Head of caudate nucleus (tissue), 42 donors: ENCODE data around the gene HSF2.

ENCODE experiments used
- DNase-seq, 42 donors: peaks; one replicate each; pipeline versions ENCODE4 v3.0.0 to v3.0.0-alpha.2; 2020 to 2021; ENCODE audit warnings: mixed read lengths in 7 of 42
- intact Hi-C: fragments of 100-400 bp; cut with DNase I; formaldehyde crosslinking; loops from one replicate; pipeline ENCODE4 v1.15.0; 2022

HSF2 gene

DNA sequence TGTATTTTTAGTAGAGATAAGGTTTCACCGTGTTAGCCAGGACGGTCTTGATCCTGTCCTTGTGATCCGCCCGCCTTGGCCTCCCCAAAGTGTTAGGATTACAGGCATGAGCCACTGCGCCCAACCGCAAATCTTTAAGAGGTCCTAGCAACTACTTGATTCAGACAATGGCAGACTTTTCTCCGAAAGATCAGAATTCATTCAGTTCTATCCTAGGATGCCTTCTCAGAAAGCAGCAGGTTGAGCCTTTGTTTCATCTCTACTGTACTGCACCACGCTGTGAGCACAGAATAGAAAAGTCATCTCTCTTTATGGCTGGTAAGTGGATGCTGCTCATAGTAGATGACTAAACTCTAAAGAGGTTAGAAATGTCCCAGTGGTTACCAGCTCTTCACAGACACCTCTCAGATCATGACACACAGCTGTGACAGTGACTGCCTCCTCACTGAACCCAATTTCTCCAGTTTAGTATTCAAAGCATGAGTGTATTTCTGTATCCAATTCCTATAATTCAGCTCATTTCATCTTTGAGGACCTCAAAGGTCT is 6.0 kb upstream of the HSF2 start:
- DNase-seq: no peak
- intact Hi-C loops: no loop called here

DNA sequence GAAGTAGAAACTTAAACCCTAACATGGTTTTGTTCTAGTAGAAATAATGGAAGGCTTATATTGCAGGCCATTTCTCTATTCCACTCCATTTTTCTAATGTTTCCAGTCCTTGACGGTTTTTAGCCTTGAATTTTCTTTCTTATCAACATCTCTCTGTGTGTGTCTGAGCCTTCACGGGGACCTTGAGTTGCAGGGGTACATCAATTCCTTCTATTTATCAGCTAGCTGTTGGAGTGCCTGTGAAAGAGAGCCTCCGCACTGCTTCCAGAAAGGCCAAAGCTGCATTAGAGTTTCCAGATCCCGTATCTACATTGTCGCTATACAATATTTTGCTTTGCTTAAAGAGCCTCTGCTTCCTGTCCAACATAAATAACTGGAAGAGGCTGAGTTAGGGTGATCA is 5.4 kb upstream of the HSF2 start:
- intact Hi-C loops: no loop called here
- no peak for DNase-seq

DNA sequence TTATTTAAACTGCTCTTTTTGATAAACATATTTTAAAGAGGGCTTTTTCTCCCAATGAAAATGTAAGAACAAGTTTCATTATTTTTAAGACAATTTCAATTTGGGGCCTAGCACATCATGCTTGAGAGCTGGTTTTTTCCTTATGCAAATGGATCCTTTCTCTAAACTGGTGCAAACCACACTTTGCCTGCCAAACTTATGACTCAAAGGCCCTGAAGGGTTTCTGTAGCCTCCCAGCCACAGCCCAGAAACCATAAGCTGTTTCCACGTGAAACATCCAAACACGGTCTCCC is 451 bp upstream of the HSF2 start:
- DNase-seq: no peak
- intact Hi-C loops: loop anchor here (5.0 kb wide), 1 partner anchor 73 kb away; the partner anchor contains the start of gene SERINC1

DNA sequence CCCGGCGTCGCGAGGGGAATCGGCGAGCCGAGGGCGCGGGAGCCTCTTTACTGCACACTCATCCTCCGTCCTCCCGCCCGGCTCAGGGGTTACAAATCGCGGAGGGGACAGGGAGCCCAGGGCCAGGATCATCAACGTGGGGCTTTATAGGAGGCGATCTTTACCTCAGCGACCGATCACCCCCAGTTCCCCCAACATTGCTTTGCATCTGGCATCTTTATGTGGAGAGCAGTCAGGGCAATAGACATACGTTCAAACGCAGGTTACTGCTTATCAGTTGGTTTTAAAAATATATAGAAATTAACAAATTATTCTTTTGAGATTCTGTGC is 634 bp downstream of the HSF2 start:
- intact Hi-C loops: no loop called here
- peak in 11 of 42 donors; percentile 15 to 70 (median 35) for DNase-seq

DNA sequence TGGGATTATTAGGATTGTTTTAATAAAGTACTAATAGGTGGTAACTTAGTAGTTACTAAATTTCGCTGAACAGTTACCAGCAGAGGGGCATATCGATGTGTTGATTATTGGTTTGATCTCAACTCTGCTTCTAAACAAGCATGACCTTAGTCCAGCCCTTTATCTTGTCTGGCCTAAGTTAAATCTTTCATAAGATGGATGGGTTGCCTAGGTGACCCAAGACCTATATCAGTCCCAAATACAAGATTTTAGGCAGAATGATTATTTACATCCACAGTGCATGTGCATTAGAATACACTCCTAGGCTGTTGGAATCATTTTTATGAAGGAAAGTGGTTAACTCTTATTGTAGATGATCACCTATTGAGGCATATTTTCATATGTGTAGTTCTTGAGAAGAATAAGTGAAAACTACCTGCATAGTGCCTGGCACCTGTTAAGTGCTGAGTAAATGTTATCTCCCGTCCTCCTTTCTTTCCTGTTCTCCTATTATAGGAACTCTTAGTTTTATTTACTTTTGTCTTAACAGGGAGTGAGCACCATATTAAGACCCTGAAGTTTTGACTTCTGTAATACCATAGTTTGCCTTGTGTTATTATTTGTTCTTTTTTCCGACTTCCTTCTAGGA is 1.1 kb downstream of the HSF2 start:
- no peak for DNase-seq
- intact Hi-C loops: no loop called here

DNA sequence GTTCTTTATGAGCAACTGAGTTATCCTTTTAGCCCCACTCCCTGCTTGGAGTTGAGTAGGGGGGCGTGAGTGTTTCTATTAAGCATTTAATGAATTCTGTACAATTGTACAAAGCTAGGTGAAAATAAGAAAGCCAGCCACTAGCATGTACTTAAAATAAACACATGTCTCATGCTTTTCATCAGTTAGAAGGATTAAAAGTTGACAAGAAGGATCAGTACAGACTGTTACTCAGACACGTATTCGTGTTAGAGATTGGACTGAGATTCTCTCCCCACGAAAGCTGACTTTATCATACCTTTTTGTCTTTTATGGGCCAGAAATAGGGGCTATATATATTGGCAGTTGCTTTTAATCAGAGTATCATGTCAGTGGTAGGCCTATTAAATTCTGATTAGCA is 1.7 kb downstream of the HSF2 start:
- no peak for DNase-seq
- intact Hi-C loops: no loop called here

DNA sequence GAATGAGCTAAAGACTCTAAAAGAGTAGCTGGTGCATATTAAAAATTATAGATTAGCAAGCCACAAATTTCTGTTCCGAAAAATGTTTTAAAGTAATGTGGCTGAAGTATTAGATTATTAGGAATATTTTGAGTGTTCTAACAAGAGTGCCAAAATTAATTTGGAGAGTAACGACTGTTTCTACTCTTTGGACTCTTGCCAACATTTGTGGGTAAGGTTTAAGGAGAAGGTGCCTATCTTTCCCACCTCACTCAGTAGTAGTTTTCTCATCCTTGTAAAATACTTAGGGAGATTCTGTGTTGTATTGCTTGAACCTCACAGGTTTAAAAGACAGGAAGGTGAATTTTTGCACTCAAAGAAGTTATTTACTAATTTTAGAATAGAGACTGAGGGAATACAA is 5.0 kb downstream of the HSF2 start:
- intact Hi-C loops: no loop called here
- DNase-seq: no peak

DNA sequence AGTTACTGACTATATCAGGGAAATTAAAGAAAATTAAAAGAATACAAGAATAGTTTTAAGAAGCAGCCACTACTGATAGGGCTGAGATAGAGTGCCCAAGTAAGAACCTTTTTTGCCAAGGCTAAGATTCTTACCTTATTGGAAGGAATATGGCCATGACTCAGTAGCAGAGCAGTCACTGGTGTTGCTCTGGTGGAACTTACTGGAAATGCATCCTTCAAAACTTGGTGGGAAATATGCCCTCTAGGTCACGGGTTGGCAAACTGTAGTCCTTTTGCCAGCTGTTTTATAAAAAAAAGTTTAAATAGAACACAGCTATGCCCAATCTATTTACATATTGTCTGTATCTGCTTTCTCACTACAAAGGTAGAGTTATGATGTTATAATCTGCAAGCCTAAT is 6.0 kb downstream of the HSF2 start:
- intact Hi-C loops: no loop called here
- DNase-seq: no peak

DNA sequence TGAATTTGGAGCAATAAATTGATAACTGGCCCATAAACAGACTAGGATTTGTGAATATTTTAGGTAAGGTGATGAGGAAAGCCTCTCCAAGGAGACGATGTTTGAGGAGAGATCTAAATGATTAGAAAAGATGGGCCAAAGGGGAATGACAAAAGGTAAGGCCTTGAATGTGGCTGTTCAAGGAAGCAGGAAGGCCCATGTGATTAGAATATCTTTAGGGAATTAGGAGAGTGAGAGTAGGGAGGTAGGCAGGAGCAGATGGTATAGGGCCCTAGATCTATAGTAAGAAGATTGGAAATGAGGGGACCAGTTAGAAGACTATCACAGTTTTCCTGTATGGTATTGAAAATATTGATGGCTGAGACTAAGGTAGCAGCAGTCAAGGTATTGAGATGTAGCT is 6.7 kb downstream of the HSF2 start:
- no peak for DNase-seq
- intact Hi-C loops: no loop called here

DNA sequence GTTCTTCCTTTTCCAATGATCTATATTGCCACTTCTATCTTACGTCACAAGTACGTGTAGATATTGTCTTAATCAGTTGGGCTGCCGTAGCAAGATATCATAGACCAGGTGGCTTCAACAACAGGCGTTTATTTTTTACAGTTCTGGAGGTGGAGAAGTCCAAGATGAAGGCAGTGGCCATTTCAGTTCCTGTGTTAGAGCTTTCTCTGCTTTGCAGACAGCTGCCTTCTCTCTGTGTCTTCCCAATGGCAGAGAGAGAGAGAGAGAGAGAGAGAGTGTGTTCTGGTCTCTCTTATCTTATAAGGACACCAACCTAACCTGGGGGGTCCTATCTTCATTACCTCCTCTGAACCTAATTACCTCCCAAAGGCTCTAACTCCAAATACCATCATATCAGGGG is 8.3 kb downstream of the HSF2 start:
- DNase-seq: no peak
- intact Hi-C loops: no loop called here

DNA sequence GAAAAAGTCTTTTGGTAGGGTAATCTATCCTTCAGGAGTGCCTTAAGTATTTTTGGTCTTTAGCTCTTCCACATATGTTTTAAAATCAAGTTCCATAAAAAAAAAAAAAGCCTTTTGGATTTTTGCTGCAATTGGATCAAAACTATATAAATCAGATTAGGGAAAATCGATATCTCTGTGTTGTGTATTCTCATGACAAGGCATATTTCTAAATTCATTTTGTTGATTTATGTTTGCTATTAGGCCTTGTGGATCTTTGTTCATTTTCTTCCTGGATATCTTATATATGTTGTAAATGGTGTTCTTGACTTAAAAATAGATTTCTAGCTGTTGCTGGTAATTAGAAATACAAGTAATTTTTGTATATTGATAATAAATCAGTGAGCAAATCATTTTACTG is 8.8 kb downstream of the HSF2 start:
- intact Hi-C loops: no loop called here
- DNase-seq: no peak

DNA sequence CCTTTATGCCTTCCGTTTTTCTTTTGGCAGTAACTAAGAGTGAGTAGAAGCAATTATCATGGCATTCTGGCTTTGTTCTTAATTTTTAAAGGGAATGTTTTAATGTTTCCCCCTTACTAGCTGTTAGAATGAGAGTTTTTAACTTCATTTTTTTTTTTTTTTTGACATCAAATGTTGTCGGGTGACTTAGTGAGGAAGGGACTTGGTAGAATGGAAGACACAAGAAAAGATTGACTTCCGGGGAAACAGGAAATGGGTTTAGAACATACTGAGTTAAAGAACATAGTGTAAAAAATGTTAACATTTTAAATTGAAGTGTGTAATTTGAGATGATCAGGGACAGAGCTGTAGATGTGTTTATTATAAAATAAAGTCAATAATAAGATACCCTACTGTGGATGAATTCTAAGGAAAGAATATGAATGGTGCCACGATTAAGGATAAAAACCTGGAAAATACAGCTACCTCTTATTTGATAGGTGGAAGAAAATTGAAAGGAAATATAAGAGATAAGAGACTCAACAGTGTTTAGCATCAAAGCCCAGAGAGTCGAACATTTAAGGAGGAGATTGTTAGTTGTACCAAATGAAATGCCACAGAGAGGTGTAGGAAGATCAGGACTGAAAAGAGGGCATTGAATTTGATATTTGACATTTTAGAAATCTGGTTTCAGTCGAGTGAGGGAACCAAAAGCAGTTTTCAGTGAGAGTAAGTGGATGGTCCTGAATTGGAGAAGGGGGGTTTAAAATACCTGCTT is 9.4 kb downstream of the HSF2 start:
- intact Hi-C loops: no loop called here
- DNase-seq: no peak

DNA sequence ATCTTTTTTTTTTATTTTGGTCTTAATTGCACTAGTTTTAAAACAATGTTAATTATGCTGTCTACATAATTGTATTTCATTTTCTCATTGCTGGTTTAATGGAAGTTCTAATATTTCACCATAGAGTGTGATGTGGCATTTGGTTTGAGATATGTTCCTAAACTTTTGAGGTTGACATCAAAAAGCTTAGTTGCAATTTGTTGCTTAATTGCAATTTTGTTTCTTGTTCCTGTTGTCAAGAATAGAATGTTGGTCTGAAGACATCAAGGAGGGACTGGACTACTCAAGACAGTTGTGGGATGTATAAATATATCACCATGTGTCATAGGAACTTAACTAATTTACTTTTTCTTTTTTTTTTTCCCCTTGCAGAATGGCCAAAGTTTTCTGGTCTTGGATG is 12.5 kb downstream of the HSF2 start:
- intact Hi-C loops: no loop called here
- DNase-seq: no peak

DNA sequence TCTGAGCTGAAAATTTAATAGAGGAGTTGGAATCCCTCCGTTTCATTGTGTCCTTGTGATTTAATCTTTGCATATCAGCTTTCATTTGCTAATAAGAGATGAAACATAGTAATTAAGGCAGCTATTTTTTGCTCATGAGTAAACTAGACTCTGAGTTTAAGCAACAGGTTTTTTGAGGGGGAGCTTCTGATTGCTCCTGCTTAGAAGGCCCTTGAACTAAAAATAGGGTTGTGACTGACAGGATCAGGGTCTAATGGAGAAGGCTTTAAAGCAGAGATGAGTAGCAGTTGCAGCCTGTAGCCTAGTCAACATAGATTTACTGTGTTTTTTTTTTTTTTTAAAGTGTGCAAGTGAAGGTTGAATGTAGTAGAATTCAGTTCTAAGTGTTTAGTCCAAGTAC is 17.4 kb downstream of the HSF2 start:
- no peak for DNase-seq
- intact Hi-C loops: no loop called here

DNA sequence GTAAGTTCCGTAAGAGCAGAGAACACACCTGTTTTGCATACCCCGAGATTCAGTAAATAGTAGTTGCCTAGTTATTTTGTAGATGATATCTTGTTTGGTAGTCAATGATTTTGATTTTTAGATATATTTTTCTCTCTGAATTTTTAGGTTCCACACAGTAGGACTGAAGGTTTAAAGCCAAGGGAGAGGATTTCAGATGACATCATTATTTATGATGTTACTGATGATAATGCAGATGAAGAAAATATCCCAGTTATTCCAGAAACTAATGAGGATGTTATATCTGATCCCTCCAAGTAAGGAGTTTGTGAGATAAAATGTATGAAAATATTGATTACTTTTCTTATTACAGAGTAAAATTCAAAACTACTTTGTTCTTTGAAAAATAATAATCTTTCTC is 22.6 kb downstream of the HSF2 start:
- intact Hi-C loops: no loop called here
- DNase-seq: no peak

DNA sequence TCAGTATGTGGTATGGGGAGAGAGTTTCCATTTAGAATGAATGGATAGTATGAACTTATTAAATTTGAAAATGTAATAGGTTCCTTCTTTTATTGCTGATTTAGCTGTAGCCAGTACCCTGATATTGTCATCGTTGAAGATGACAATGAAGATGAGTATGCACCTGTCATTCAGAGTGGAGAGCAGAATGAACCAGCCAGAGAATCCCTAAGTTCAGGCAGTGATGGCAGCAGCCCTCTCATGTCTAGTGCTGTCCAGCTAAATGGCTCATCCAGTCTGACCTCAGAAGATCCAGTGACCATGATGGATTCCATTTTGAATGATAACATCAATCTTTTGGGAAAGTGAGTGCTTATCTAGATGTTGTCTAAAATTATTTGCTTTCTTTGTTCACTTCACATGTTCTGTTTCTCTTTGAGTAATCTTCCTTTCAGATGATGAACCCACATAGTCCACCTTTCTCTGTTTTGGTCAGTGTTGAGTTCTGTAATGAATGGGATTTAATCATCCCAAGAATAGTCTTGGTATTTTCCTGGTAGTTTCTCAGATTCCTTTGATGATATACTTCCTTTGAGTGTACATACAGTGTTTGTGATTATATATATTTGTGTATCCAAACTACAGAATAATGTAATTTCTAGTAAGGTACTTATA is 23.3 kb downstream of the HSF2 start:
- no peak for DNase-seq
- intact Hi-C loops: no loop called here

DNA sequence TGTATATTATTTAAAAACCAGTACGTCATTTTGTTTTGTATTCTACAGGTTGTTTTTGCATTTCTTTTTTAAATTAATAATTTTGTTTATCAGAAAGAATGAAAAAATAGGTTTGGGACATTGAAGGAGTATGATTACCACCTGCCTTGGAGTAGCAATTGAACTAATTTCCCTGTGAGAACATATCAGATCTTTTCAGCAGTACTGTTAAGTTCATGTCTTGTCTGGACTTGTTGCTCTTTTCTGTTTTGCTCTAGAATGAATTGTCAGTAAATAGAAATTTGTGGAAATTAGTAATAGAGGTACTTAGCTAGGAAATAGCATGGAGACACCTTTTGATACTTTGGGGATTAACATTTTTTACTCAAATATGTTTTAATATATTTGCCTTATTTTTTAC is 24.3 kb downstream of the HSF2 start:
- DNase-seq: no peak
- intact Hi-C loops: no loop called here

DNA sequence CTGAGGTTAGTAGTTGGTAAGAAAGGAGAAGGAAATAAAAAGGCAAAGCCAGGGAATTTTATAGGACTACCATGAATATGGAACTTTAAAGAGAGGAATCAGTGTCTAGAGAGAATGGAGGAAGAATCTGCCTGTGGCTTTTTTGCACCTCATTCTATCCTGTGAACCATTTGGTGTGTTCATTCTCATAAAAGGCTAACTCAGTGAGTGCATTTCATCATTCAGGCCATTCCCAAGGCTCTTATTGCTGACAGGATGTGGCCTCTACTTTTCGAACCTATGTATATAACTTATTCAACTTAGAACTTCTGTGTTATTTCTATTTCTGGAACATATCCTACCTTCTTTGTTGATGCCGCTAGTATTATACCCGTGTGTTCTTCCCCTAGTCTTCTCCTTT is 27.1 kb downstream of the HSF2 start:
- intact Hi-C loops: no loop called here
- no peak for DNase-seq

DNA sequence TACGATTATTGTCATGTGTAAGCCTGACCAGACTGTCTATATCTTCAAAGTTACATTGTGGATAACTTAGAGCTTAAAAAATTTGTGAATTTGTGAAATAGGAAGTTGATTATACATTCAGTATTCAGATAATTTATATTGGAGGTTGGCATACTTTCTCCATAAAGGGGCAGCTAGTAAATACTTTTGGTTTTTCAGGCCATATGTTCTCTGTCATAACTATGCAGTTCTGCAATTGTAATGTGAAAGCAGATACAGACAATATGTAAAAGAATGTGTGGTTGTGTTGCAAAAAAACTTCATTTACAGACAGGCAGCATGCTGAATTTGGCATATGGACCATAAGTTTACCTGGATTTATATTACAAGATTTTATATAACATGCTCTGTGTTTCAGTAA is 29.3 kb downstream of the HSF2 start:
- intact Hi-C loops: no loop called here
- DNase-seq: no peak

DNA sequence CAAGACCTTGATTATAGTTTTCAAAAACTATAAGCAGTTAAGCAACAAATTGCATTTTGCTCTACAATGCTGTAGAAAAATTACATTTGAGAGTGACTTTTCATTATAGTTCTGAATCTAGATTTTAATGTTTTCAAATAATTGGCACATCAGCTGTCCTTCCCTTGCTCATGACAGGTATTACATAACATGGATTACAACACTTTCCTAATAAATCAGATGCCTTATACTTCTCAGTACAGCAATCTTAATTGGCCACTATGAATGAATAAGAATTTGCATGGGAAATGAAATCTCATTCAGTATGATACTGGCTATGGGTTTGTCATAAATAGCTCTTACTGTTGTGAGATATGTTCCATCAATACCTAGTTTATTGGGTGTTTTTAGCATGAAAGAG is 29.9 kb downstream of the HSF2 start:
- no peak for DNase-seq
- intact Hi-C loops: no loop called here

DNA sequence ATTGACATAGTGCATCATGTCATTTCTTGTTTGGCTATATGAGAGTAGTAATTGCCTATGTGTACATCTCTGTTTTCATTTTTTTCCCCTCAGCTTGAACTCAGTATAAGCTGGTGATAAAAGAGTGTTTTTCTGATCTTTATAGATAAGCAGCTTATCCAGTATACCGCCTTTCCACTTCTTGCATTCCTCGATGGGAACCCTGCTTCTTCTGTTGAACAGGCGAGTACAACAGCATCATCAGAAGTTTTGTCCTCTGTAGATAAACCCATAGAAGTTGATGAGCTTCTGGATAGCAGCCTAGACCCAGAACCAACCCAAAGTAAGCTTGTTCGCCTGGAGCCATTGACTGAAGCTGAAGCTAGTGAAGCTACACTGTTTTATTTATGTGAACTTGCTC is 32.3 kb downstream of the HSF2 start:
- intact Hi-C loops: no loop called here
- no peak for DNase-seq
